Upper lobe of left lung (tissue), 4 donors: Measurements from ENCODE around the gene TNPO2.

ENCODE experiments used
- CTCF ChIP-seq, 6 experiments: fragments of 450-650 bp in 4 of 6; fragments of 200-600 bp in 2 of 6; sonication (generic) in 2 of 6; IDR thresholded peaks; one replicate each; pipeline ENCODE4 v1.5.1; 2016 to 2019; ENCODE audit warnings: antibody characterized with exemption in 6 of 6
- POLR2A ChIP-seq, 4 donors: fragments of 450-650 bp; IDR thresholded peaks; one replicate each; pipeline ENCODE4 v1.5.1; 2016 to 2017; ENCODE audit warnings: antibody characterized with exemption in 4 of 4, mild to moderate bottlenecking in 2 of 4
- POLR2AphosphoS5 ChIP-seq, 2 donors: sonication (generic); formaldehyde crosslinking; IDR thresholded peaks; one replicate each; pipeline ENCODE4 v1.5.1; 2017; ENCODE audit warnings: antibody characterized with exemption in 2 of 2

DNA sequence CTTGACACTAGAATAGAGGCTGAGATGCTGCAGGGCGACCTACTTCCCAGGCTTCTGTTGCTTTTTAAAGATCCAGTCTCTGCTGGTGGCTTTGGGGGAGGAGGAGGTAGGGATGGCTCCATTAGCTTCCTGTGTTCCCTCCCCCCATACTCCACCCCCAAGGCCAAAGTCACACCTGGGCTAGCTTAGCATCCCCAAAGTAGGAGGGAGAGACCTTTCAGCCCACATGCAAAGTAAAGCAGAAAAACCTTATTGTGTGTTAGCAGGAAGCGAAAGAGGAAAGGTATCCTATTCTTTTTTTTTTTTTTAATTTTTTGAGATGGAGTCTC is 3.2 kb upstream of the TNPO2 start:
- TF ChIP-seq CTCF (IDR thresholded peaks at IDR 0.05) (no peak), POLR2A (IDR thresholded peaks at IDR 0.05) (no peak), POLR2AphosphoS5 (IDR thresholded peaks at IDR 0.05) (no peak)
